SK-N-SH (cell line): Measurements from ENCODE around the gene AFAP1L2. TPM values are rescaled to one million over a fixed set of nuclear protein-coding genes. Genes with fewer than 3 reads are reported as not detected.

Experiments used
- CTCF ChIA-PET: fragments of 300-600, 350-600 bp; formaldehyde crosslinking; extraction: SDS; loops from one replicate; lab custom pipeline; 2021; lab: Yijun Ruan, JAX
- POLR2A ChIA-PET: fragments of 350-600 bp; sonication (Branson Sonifier 250); formaldehyde crosslinking; extraction: SDS; loops from one replicate; lab custom pipeline; 2020; ENCODE audit warnings: antibody characterized with exemption, inconsistent platforms; lab: Yijun Ruan, JAX
- DNase-seq: peaks from one replicate; pipeline ENCODE4 v3.0.0; 2012
- H2AFZ ChIP-seq: fragments of 200-600 bp; sonication (generic); 2 replicates; pipeline ENCODE4 v1.8.1; 2016; ENCODE audit warnings: antibody characterized with exemption, mild to moderate bottlenecking, low read depth
- H3F3A ChIP-seq: fragments of 200-600 bp; sonication (generic); replicated peaks from 2 replicates; pipeline ENCODE3; 2016; ENCODE audit warnings: antibody characterized with exemption, mild to moderate bottlenecking; ENCODE audit not compliant: insufficient read depth
- H3K27ac ChIP-seq, 2 experiments: fragments of 200-500 bp in 1 of 2; fragments of 200-600 bp in 1 of 2; sonication (Bioruptor generic) in 1 of 2; sonication (generic), shearing (Covaris generic) in 1 of 2; 2 replicates each; pipeline versions ENCODE4 v1.5.1 to v1.6.1; 2014 to 2016; ENCODE audit warnings: low read depth in 2 of 2, inconsistent platforms in 1 of 2, low read length in 1 of 2, mild to moderate bottlenecking in 1 of 2, mixed read lengths in 1 of 2
- H3K27me3 ChIP-seq: fragments of 200-600 bp; sonication (generic), shearing (Covaris generic); 2 replicates; pipeline ENCODE4 v1.6.1; 2016; ENCODE audit warnings: mixed run types; ENCODE audit not compliant: insufficient read depth
- H3K36me3 ChIP-seq, 2 experiments: fragments of 200-500 bp in 1 of 2; fragments of 200-600 bp in 1 of 2; sonication (Bioruptor generic) in 1 of 2; sonication (generic) in 1 of 2; replicated peaks in 1 of 2; 2 replicates each; pipeline versions ENCODE3 to v1.5.1; 2014 to 2016; ENCODE audit warnings: low read length in 1 of 2, mild to moderate bottlenecking in 1 of 2; ENCODE audit not compliant: insufficient read depth in 2 of 2, control insufficient read depth in 1 of 2
- H3K4me1 ChIP-seq, 2 experiments: fragments of 200-500 bp in 1 of 2; fragments of 200-600 bp in 1 of 2; sonication (Bioruptor generic) in 1 of 2; sonication (generic), shearing (Covaris generic) in 1 of 2; 2 replicates each; pipeline versions ENCODE4 v1.5.1 to v1.6.1; 2014 to 2016; ENCODE audit warnings: low read depth in 1 of 2, low read length in 1 of 2, mixed run types in 1 of 2; ENCODE audit not compliant: insufficient read depth in 2 of 2, control insufficient read depth in 1 of 2
- H3K4me2 ChIP-seq: fragments of 200-600 bp; sonication (generic), shearing (Covaris generic); 2 replicates; pipeline ENCODE4 v1.6.1; 2017; ENCODE audit warnings: mixed run types
- H3K4me3 ChIP-seq, 2 experiments: fragments of 200-500 bp in 1 of 2; fragments of 200-600 bp in 1 of 2; sonication (Bioruptor generic) in 1 of 2; sonication (generic), shearing (Covaris generic) in 1 of 2; 2 replicates each; pipeline versions ENCODE4 v1.5.1 to v1.8.1; 2014 to 2016; ENCODE audit warnings: low read depth in 2 of 2, inconsistent platforms in 1 of 2, low read length in 1 of 2, mild to moderate bottlenecking in 1 of 2, mixed read lengths in 1 of 2, moderate library complexity in 1 of 2
- H3K79me2 ChIP-seq: fragments of 200-600 bp; sonication (generic); 2 replicates; pipeline ENCODE4 v1.8.1; 2017; ENCODE audit warnings: mild to moderate bottlenecking; ENCODE audit not compliant: insufficient read depth
- H3K9ac ChIP-seq: fragments of 200-600 bp; sonication (generic); 2 replicates; pipeline ENCODE4 v1.6.1; 2017; ENCODE audit warnings: mixed run types
- H3K9me2 ChIP-seq: fragments of 200-600 bp; sonication (generic); 2 replicates; pipeline ENCODE4 v1.6.1; 2017; ENCODE audit warnings: mixed run types
- H3K9me3 ChIP-seq: fragments of 200-600 bp; sonication (generic); 2 replicates; pipeline ENCODE4 v1.6.1; 2017; ENCODE audit warnings: mixed run types, mild to moderate bottlenecking, moderate library complexity
- H4K20me1 ChIP-seq: fragments of 200-600 bp; sonication (generic); 2 replicates; pipeline ENCODE4 v1.6.1; 2017; ENCODE audit warnings: mild to moderate bottlenecking, mixed run types; ENCODE audit not compliant: insufficient read depth
- EZH2phosphoT487 ChIP-seq: fragments of 200-600 bp; sonication (generic); IDR thresholded peaks from 2 replicates; pipeline ENCODE4 v1.6.1; 2017; ENCODE audit warnings: low read depth, mixed run types, mild to moderate bottlenecking, antibody characterized with exemption, moderate library complexity, borderline replicate concordance
- FOXJ3 ChIP-seq: sonication (generic); formaldehyde crosslinking; IDR thresholded peaks from 2 replicates; pipeline ENCODE4 v1.5.1; 2020; ENCODE audit warnings: mild to moderate bottlenecking, missing genetic modification reagents
- IRF3 ChIP-seq: fragments of 150-350 bp; IDR thresholded peaks from 2 replicates; pipeline ENCODE4 v1.6.1; 2016; ENCODE audit warnings: mild to moderate bottlenecking, low read depth, low read length
- MEF2A ChIP-seq: IDR thresholded peaks from 2 replicates; pipeline ENCODE4 v1.4.0; 2012; ENCODE audit warnings: low read depth, borderline replicate concordance
- MXI1 ChIP-seq: IDR thresholded peaks from 2 replicates; pipeline ENCODE4 v1.6.1; 2012; ENCODE audit warnings: mild to moderate bottlenecking, low read depth, low read length, improper control_type of control experiment
- NRF1 ChIP-seq: IDR thresholded peaks from 2 replicates; pipeline ENCODE4 v1.6.1; 2012; ENCODE audit warnings: low read depth, mild to moderate bottlenecking, low read length
- POLR2AphosphoS5 ChIP-seq: IDR thresholded peaks from 2 replicates; pipeline ENCODE4 v1.6.1; 2012; ENCODE audit warnings: low read depth, low read length
- RAD21 ChIP-seq: IDR thresholded peaks from 2 replicates; pipeline ENCODE4 v1.6.1; 2012; ENCODE audit warnings: mild to moderate bottlenecking, low read length
- SIN3A ChIP-seq: IDR thresholded peaks from 2 replicates; pipeline ENCODE4 v1.6.1; 2012; ENCODE audit warnings: low read depth, mild to moderate bottlenecking, low read length, moderate library complexity, borderline replicate concordance
- SMC3 ChIP-seq: IDR thresholded peaks from 2 replicates; pipeline ENCODE4 v1.6.1; 2012; ENCODE audit warnings: low read depth, low read length, improper control_type of control experiment
- TAF1 ChIP-seq: IDR thresholded peaks from 2 replicates; pipeline ENCODE4 v1.6.1; 2012; ENCODE audit warnings: low read depth, mild to moderate bottlenecking, low read length, moderate library complexity, borderline replicate concordance
- YY1 ChIP-seq: IDR thresholded peaks from 2 replicates; pipeline ENCODE4 v1.4.0; 2012; ENCODE audit warnings: low read depth, mild to moderate bottlenecking
- WGBS: methylation state at CpG from one replicate; pipeline ENCODE4 v1.1.6; 2017; ENCODE audit warnings: low lambda C conversion rate; 5-methylcytosine and 5-hydroxymethylcytosine counted together
- polyA plus RNA-seq, 3 experiments: library from polyadenylated mRNA; depleted of rRNA; stranded (reverse); fragments of >200 nt; gene quantifications; 2 replicates each; pipeline ENCODE4 v1.2.3, GENCODE V29; 2012
- TF ChIP-seq, protein P1 (sequence below): fragments of 200-600 bp; sonication (generic); IDR thresholded peaks from 2 replicates; pipeline ENCODE4 v1.6.1; 2017; ENCODE audit warnings: antibody characterized with exemption, mild to moderate bottlenecking, moderate library complexity
- TF ChIP-seq, protein P2 (sequence below): IDR thresholded peaks from 2 replicates; pipeline ENCODE4 v1.6.1; 2012; ENCODE audit warnings: mild to moderate bottlenecking, low read depth, low read length, moderate library complexity
- TF ChIP-seq, protein P3 (sequence below): IDR thresholded peaks from 2 replicates; pipeline ENCODE4 v1.4.0; 2012; ENCODE audit warnings: low read depth, borderline replicate concordance

Gene AFAP1L2
- polyA plus RNA-seq, 1 of the 3 experiments (the other 2 are of a cell fraction), result 0.54 TPM

- Histone ChIP-seq H3K9me3 (no peaks in the 10 kb centered on the region), H3K27me3 (no peaks in the 10 kb centered on the region), H3K4me1 (peaks cover 0 to 3% of the 10 kb centered on the region in 2 experiments; a peak in 1 of 4 replicates), H3K4me3 (no peak overlapping the region), H3F3A (no peaks in the 10 kb centered on the region), H3K79me2 (no peaks in the 10 kb centered on the region), H3K4me2 (no peak overlapping the region), H2AFZ (no peak overlapping the region), H3K9me2 (no peaks in the 10 kb centered on the region), H3K9ac (no peak overlapping the region), H4K20me1 (no peaks in the 10 kb centered on the region), H3K27ac (no peak overlapping the region), H3K36me3 (peaks cover 8 to 55% of the 10 kb centered on the region in 2 experiments)
- 75% methylated on average over 9 of the region's 9 CpGs for WGBS
- TF ChIP-seq SIN3A, result no peak
- no peak for TF ChIP-seq FOXJ3
- no peak for TF ChIP-seq POLR2AphosphoS5
- TF ChIP-seq IRF3, result no peak
- TF ChIP-seq RAD21, result peak; percentile 49
- TF ChIP-seq SMC3, result peak; percentile 41
- TF ChIP-seq TAF1, result no peak
- TF ChIP-seq, protein P1, sequence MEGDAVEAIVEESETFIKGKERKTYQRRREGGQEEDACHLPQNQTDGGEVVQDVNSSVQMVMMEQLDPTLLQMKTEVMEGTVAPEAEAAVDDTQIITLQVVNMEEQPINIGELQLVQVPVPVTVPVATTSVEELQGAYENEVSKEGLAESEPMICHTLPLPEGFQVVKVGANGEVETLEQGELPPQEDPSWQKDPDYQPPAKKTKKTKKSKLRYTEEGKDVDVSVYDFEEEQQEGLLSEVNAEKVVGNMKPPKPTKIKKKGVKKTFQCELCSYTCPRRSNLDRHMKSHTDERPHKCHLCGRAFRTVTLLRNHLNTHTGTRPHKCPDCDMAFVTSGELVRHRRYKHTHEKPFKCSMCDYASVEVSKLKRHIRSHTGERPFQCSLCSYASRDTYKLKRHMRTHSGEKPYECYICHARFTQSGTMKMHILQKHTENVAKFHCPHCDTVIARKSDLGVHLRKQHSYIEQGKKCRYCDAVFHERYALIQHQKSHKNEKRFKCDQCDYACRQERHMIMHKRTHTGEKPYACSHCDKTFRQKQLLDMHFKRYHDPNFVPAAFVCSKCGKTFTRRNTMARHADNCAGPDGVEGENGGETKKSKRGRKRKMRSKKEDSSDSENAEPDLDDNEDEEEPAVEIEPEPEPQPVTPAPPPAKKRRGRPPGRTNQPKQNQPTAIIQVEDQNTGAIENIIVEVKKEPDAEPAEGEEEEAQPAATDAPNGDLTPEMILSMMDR, result peak; percentile 54
- TF ChIP-seq MXI1, result no peak
- TF ChIP-seq EZH2phosphoT487, result no peak
- CTCF ChIA-PET, result interaction anchor here (0.8 to 5.3 kb wide), 9 partner anchors 11 to 134 kb away, joined by 3 to 25 read pairs (median 3); no protein-coding TSS in a partner anchor
- POLR2A ChIA-PET, result no interaction called here
- peak; percentile 27 for DNase-seq
These were observed 33.4 kb upstream of the AFAP1L2 start for GRCh38 chr10:114437473-114438292.

DNA sequence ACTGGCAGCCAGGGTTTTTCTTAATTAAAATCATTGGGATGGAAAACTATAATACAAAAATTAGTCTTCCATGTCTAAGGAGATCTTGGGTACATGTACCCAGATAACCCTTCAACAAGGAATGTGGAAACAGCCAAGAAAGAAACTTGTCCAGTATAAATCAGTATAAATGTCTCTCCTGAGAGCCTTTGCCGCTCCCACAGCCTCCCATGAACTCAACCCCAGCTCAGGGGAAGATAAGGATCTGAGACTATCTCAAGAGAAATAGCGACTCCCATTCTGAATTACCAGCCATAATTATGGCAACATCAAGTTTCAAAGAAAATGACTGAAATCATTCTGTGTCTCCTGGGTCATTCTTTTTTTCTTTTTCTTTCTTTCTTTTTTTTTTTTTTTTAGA is 32.6 kb upstream of the AFAP1L2 start:
- Histone ChIP-seq H4K20me1 (no peaks in the 10 kb centered on the region), H3K79me2 (no peaks in the 10 kb centered on the region), H3K36me3 (peaks cover 8 to 52% of the 10 kb centered on the region in 2 experiments), H3K9ac (no peak overlapping the region), H3K27me3 (no peaks in the 10 kb centered on the region), H3K4me1 (no peaks in the 10 kb centered on the region; a peak in 1 of 4 replicates), H3K4me3 (no peak overlapping the region), H3K9me2 (no peaks in the 10 kb centered on the region), H3K4me2 (no peak overlapping the region), H2AFZ (no peak overlapping the region), H3K27ac (no peak overlapping the region), H3F3A (no peaks in the 10 kb centered on the region), H3K9me3 (no peaks in the 10 kb centered on the region)
- WGBS, result 98% methylated on average over 2 of the region's 2 CpGs
- ChIA-PET POLR2A (no interaction called here), CTCF (interaction anchor here (5.3 kb wide), 1 partner anchor 133 kb away, joined by 25 read pairs; no protein-coding TSS in a partner anchor)
- no peak for DNase-seq
- TF ChIP-seq NRF1, result no peak
- no peak for TF ChIP-seq IRF3
- no peak for TF ChIP-seq MXI1
- TF ChIP-seq, protein P2, sequence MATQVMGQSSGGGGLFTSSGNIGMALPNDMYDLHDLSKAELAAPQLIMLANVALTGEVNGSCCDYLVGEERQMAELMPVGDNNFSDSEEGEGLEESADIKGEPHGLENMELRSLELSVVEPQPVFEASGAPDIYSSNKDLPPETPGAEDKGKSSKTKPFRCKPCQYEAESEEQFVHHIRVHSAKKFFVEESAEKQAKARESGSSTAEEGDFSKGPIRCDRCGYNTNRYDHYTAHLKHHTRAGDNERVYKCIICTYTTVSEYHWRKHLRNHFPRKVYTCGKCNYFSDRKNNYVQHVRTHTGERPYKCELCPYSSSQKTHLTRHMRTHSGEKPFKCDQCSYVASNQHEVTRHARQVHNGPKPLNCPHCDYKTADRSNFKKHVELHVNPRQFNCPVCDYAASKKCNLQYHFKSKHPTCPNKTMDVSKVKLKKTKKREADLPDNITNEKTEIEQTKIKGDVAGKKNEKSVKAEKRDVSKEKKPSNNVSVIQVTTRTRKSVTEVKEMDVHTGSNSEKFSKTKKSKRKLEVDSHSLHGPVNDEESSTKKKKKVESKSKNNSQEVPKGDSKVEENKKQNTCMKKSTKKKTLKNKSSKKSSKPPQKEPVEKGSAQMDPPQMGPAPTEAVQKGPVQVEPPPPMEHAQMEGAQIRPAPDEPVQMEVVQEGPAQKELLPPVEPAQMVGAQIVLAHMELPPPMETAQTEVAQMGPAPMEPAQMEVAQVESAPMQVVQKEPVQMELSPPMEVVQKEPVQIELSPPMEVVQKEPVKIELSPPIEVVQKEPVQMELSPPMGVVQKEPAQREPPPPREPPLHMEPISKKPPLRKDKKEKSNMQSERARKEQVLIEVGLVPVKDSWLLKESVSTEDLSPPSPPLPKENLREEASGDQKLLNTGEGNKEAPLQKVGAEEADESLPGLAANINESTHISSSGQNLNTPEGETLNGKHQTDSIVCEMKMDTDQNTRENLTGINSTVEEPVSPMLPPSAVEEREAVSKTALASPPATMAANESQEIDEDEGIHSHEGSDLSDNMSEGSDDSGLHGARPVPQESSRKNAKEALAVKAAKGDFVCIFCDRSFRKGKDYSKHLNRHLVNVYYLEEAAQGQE, result no peak
- TF ChIP-seq, protein P3, sequence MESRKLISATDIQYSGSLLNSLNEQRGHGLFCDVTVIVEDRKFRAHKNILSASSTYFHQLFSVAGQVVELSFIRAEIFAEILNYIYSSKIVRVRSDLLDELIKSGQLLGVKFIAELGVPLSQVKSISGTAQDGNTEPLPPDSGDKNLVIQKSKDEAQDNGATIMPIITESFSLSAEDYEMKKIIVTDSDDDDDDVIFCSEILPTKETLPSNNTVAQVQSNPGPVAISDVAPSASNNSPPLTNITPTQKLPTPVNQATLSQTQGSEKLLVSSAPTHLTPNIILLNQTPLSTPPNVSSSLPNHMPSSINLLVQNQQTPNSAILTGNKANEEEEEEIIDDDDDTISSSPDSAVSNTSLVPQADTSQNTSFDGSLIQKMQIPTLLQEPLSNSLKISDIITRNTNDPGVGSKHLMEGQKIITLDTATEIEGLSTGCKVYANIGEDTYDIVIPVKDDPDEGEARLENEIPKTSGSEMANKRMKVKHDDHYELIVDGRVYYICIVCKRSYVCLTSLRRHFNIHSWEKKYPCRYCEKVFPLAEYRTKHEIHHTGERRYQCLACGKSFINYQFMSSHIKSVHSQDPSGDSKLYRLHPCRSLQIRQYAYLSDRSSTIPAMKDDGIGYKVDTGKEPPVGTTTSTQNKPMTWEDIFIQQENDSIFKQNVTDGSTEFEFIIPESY, result no peak
- TF ChIP-seq YY1, result no peak
- no peak for TF ChIP-seq MEF2A
